Effector memory CD4-positive, alpha-beta T cell (primary cell): ENCODE results near the gene LRRK1.

ENCODE experiments used
- DNase-seq, 3 donors: peaks; one replicate each; pipeline ENCODE4 v3.0.0-alpha.2; 2020
- H3K27ac ChIP-seq: 2 replicates; pipeline ENCODE4 v1.7.0; 2013; ENCODE audit warnings: mild to moderate bottlenecking, low read length, moderate library complexity; ENCODE audit not compliant: insufficient read depth, poor library complexity, severe bottlenecking
- H3K27me3 ChIP-seq: replicated peaks from 2 replicates; pipeline ENCODE4 v1.7.0; 2013; ENCODE audit warnings: mild to moderate bottlenecking, low read length; ENCODE audit not compliant: insufficient read depth, control insufficient read depth, poor library complexity, severe bottlenecking
- H3K36me3 ChIP-seq: 2 replicates; pipeline ENCODE4 v1.7.0; 2013; ENCODE audit warnings: mild to moderate bottlenecking, low read length, moderate library complexity; ENCODE audit not compliant: control insufficient read depth, insufficient read depth
- H3K4me1 ChIP-seq: 2 replicates; pipeline ENCODE4 v1.7.0; 2013; ENCODE audit warnings: low read length, mild to moderate bottlenecking; ENCODE audit not compliant: control insufficient read depth, insufficient read depth, poor library complexity, severe bottlenecking
- H3K4me3 ChIP-seq: 2 replicates; pipeline ENCODE4 v1.7.0; 2013; ENCODE audit warnings: low read length, low read depth, mild to moderate bottlenecking; ENCODE audit not compliant: insufficient read depth, poor library complexity, severe bottlenecking
- H3K9me3 ChIP-seq: 2 replicates; pipeline ENCODE4 v1.7.0; 2013; ENCODE audit warnings: mild to moderate bottlenecking, low read length, moderate library complexity; ENCODE audit not compliant: control insufficient read depth

LRRK1 gene

DNA sequence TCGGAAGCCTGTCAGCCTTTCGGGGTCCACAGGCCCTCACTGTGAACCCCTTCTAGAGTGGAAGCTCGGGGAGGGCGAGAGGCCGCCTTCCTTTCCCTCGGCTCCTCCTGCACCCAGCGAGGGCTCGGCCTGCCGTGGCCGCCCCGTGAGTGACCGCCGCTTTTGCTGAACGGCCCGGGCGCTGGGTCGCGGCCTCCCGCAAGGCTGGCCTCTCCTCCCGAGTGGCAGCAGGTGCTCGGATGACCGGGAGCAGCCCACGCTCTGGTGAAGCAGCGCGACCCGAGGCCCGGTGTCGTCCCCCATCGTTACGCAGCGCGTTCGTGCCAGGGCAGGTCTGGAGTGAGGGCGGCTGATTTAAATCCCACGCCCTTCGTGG is 53.8 kb downstream of the LRRK1 start:
- Histone ChIP-seq H3K4me1 (no peaks in the 10 kb centered on the region), H3K27ac (no peak overlapping the region), H3K9me3 (no peaks in the 10 kb centered on the region), H3K4me3 (no peak overlapping the region), H3K36me3 (no peaks in the 10 kb centered on the region), H3K27me3 (peaks cover 17% of the 10 kb centered on the region)
- no peak for DNase-seq

DNA sequence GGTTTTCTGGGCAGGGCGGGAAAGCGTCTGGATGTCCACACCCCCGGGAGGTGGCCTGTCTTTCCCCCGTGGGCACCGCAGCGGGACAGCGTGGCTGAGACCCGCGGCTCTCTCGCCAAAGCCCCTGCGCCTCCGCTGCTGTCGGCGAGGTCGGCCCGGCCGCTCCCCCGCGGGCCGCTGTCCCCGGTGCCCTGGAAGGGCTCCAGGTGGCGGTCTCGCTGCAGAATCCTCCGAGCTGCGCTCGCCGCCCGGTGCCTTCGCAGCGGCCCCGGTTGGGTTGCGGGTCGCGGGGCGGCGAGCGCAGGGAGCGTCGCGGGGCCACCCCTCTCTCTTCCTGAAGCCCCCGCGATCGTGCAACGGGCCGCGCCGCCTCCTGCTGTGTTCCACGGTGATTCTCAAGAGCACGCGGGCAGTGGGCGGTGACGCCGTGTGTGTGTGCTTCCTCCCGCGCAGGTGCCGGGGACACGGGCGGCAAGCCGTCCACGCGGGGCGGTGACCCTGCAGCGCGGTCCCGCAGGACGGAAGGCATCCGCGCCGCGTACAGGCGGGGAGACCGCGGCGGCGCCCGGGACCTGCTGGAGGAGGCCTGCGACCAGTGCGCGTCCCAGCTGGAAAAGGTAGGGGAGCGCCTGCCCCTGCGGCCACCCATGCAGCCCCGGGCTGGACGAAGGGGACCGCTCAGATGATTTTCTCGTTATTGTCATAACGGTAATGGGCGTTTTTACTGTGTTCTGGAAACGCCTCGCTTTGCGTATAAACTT is 54.4 kb downstream of the LRRK1 start:
- H3K4me1 ChIP-seq: no peaks in the 10 kb centered on the region
- H3K27ac ChIP-seq: no peak overlapping the region
- no peak overlapping the region for H3K4me3 ChIP-seq
- no peaks in the 10 kb centered on the region for H3K9me3 ChIP-seq
- peaks cover 17% of the 10 kb centered on the region for H3K27me3 ChIP-seq
- H3K36me3 ChIP-seq: no peaks in the 10 kb centered on the region
- no peak for DNase-seq

DNA sequence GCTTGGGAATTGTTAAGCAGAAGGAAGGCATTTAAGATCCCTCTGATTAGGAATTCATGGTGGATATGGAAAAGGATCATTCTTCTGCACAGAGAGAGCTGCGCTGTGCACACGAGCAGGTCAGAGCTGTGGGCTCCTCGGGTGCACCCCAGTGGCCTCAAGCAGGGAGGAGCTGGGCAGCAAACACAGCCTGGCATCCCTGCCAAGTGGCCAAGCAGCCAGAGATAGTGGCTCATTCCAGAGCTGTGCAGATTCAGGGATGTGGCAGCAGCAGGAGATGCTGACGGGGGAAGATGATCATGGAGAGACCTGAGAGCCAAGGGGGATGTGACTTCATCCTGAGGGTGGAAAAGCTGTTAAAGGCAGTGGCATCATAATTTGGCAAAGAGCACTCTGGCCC is 55.9 kb downstream of the LRRK1 start:
- H3K9me3 ChIP-seq: no peaks in the 10 kb centered on the region
- no peaks in the 10 kb centered on the region for H3K36me3 ChIP-seq
- DNase-seq: no peak
- H3K4me3 ChIP-seq: no peak overlapping the region
- H3K4me1 ChIP-seq: no peaks in the 10 kb centered on the region
- no peak overlapping the region for H3K27ac ChIP-seq
- H3K27me3 ChIP-seq: peaks cover 17% of the 10 kb centered on the region

DNA sequence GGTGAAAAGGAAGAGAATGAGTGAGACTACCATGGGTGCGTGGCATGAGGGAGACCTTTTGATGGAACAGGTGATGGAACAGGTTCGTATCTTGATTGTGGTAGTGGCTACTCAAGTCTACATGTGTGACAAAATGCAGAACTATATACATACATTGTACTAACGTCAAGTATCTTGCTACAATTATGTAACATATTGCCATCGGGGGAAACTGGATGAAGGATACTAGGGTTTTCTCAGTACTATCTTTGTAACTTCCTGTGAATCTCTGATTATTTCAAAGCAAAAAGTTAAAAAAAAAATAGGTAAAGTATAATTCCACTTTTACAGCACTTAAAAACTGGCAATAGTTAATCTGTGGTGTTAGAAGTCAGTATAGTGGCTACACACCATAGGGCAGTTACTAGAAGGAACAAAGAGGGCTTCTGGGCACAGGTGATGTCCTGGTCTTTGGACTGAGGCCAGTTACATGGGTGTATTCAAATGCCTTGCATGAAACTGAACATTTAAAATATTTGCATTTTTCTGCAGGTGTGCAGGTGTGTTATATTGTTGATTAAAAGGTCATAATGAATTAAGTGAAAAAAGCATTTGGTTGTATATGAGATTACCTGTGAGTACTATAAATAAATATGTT is 61.4 kb downstream of the LRRK1 start:
- Histone ChIP-seq H3K4me1 (no peaks in the 10 kb centered on the region), H3K4me3 (no peak overlapping the region), H3K27me3 (peaks cover 4% of the 10 kb centered on the region), H3K9me3 (no peaks in the 10 kb centered on the region), H3K36me3 (no peaks in the 10 kb centered on the region), H3K27ac (no peak overlapping the region)
- DNase-seq: no peak

DNA sequence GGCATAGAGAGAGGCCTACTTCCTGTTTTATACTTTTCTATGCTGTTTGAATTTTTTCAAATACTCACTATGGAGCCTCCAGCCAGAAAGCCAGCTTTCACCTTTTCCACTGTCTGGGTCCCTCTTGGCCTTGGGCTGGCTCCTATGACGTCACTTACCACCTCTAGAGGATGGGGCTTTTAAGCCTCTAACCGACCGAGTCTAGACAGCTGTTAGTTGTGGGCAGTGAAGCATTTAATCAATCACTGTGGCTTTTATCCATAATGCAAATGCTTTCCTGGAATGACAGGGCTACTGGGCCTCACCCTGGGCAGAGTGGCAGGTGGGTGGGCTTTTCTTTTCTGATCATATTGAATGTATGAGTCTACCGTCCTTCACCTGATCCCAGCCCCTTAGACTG is 61.9 kb downstream of the LRRK1 start:
- no peaks in the 10 kb centered on the region for H3K9me3 ChIP-seq

DNA sequence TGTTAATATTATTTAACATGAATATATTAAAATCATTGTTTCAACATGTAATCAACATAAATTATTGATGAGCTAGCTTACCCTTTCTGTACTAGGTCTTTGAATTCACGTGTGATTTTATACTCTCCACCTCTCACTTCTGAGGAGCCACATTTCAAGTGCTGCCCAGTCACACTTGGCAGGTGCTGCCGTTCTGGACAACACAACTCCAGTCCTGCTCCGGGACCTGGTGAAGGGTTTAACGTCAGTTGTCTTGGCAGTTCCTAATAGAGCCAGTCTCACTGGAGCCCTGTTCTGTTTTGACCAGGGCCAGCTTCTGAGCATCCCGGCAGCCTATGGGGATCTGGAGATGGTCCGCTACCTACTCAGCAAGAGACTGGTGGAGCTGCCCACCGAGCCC is 64.1 kb downstream of the LRRK1 start:
- Histone ChIP-seq H3K27me3 (no peaks in the 10 kb centered on the region), H3K36me3 (no peaks in the 10 kb centered on the region), H3K4me3 (no peak overlapping the region), H3K4me1 (no peaks in the 10 kb centered on the region), H3K27ac (no peak overlapping the region), H3K9me3 (no peaks in the 10 kb centered on the region)
- no peak for DNase-seq

More for the DNA sequence above, 61.9 kb downstream of the LRRK1 start:
- Histone ChIP-seq H3K4me1 (no peaks in the 10 kb centered on the region), H3K27ac (no peak overlapping the region), H3K27me3 (peaks cover 4% of the 10 kb centered on the region), H3K4me3 (no peak overlapping the region), H3K36me3 (no peaks in the 10 kb centered on the region)
- DNase-seq: no peak

DNA sequence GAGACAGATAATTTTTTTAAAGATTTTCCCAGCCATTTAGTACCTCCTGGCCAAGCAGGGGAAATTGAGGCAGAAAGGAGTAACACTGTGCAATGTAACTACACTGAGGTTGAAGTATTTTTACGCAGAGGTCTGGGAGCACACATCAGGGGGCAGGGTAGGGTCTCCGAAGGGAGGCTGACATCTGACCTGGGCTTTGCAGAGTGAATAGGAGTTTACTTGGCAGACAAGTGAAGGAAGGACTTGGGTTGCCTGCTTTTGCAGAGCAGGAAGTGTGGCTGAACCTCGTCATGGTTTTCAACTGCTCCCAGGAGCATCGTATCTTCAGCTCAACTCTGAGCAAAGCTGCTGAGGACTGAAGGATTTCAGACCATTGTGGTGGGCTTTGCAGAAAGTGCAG is 66.2 kb downstream of the LRRK1 start:
- Histone ChIP-seq H3K4me3 (no peak overlapping the region), H3K27me3 (no peaks in the 10 kb centered on the region), H3K36me3 (no peaks in the 10 kb centered on the region), H3K9me3 (no peaks in the 10 kb centered on the region), H3K27ac (no peak overlapping the region), H3K4me1 (no peaks in the 10 kb centered on the region)
- DNase-seq: no peak

DNA sequence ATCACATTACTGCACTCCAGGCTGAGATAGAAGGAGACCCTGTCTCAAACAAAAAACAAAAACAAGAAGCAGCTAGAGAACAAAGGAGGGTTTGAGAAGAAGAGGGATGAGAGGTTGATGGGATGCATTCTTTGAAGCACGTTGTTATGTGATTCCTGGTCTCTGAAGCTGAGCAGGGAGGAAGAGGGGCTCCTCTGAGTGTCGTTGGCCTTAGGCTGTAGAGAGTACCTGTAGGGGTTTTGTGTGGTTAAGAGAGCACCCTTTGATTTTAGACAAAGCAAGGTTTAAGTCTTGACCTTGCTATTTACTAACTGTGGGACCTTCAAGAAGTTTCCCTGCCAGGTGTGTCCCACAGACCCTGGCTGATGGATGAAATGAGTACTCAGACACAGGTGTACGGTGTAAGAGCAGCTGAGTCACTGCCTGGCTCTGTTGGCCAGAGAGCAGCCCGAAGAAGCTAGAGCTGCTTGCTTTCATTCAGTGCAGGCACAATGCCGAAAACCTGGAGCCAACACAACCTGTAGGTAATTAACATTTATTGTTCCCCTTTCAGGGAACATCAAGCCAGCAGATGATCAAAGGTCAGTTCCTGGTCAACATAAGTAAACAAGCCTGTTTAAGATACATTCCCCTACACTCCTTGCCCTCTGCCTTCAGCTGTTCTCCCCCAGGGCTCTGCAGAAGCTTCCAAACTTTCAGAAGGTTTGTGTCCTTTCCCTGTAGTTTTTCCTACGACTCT is 67.2 kb downstream of the LRRK1 start:
- Histone ChIP-seq H3K9me3 (no peaks in the 10 kb centered on the region), H3K4me1 (no peaks in the 10 kb centered on the region), H3K27ac (no peak overlapping the region), H3K27me3 (no peaks in the 10 kb centered on the region), H3K4me3 (no peak overlapping the region), H3K36me3 (no peaks in the 10 kb centered on the region)
- no peak for DNase-seq

DNA sequence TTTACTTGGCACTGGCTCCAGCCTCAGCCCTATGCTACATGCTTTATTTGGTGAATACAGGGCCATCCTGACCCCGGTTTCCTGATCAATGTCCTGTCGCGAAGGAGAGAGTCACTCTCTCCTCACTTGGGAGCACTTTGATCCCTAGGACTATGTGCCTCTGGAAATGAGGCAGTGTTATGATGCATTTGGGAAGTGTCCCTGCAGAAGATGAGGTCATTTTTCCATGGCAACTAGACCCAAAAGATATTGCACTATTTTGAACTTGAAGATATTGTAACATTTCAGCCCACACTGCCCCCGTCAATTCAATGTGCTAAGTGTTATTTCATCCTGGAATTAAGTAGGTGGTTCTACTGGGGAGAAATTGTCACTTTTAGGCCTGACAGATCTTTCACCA is 68.0 kb downstream of the LRRK1 start:
- Histone ChIP-seq H3K4me3 (no peak overlapping the region), H3K36me3 (no peaks in the 10 kb centered on the region), H3K27ac (no peak overlapping the region), H3K9me3 (no peaks in the 10 kb centered on the region), H3K4me1 (no peaks in the 10 kb centered on the region), H3K27me3 (no peaks in the 10 kb centered on the region)
- no peak for DNase-seq

DNA sequence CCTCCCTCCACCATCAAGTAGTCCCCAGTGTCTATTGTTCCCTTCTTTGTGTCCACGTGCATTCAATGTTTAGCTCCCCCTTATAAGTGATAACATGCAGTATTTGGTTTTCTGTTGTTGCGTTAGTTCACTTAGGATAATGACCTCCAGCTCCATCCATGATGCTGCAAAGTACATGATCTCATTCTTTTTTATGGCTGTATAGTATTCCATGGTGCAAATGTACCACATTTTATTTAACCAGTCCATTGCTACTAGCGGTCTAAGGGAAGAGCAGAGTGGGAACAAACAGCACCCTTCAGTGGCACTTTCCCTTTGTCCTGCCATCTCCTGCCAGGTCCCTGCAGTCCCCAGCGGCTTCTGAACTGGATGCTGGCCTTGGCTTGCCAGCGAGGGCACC is 69.1 kb downstream of the LRRK1 start:
- Histone ChIP-seq H3K27me3 (no peaks in the 10 kb centered on the region), H3K27ac (no peak overlapping the region), H3K36me3 (no peaks in the 10 kb centered on the region)

More for the DNA sequence above, 69.1 kb downstream of the LRRK1 start:
- Histone ChIP-seq H3K4me1 (no peaks in the 10 kb centered on the region), H3K4me3 (no peak overlapping the region), H3K9me3 (no peaks in the 10 kb centered on the region)
- DNase-seq: no peak
